HG02759 (cell line): ENCODE measurements around the gene RNF150.

Experiments used
- ATAC-seq: cut with Tn5 transposase; IDR thresholded peaks from one replicate; pipeline ENCODE4 v1.9.1; 2021; ENCODE audit warnings: mild to moderate bottlenecking, moderate library complexity; ENCODE audit not compliant: unreplicated experiment

Gene RNF150

GRCh38 chr4:140871368-140871767 is 261.9 kb downstream of the RNF150 start:
- ATAC-seq, result no peak

- ATAC-seq, result no peak
Measured at GRCh38 chr4:140870427-140870826, 262.8 kb downstream of the RNF150 start.

GRCh38 chr4:140869446-140869845 is 263.8 kb downstream of the RNF150 start:
- ATAC-seq, result no peak

- ATAC-seq, result no peak
Measured at GRCh38 chr4:140867356-140867755, 265.9 kb downstream of the RNF150 start.

- ATAC-seq, result no peak
Measured at GRCh38 chr4:140866492-140867005, 266.7 kb downstream of the RNF150 start.

- ATAC-seq, result no peak
Measured at GRCh38 chr4:140865253-140866217, 267.7 kb downstream of the RNF150 start.

GRCh38 chr4:140863197-140863596 is 270.1 kb downstream of the RNF150 start:
- no peak for ATAC-seq

- no peak for ATAC-seq
Measured at GRCh38 chr4:140862177-140862442, 271.2 kb downstream of the RNF150 start.

GRCh38 chr4:140861359-140862176 is 271.7 kb downstream of the RNF150 start:
- peak; percentile 83 for ATAC-seq

- ATAC-seq, result no peak
Measured at GRCh38 chr4:140858897-140859296, 274.4 kb downstream of the RNF150 start.

- ATAC-seq, result no peak
Measured at GRCh38 chr4:140857111-140857510, 276.2 kb downstream of the RNF150 start.

- no peak for ATAC-seq
Measured at GRCh38 chr4:140856621-140857062, 276.6 kb downstream of the RNF150 start.

GRCh38 chr4:140854168-140854567 is 279.1 kb downstream of the RNF150 start:
- ATAC-seq, result no peak

- ATAC-seq, result no peak
Measured at GRCh38 chr4:140851804-140852203, 281.5 kb downstream of the RNF150 start.

- ATAC-seq, result peak; percentile 81
Measured at GRCh38 chr4:140851032-140851636, 282.1 kb downstream of the RNF150 start.

- ATAC-seq, result no peak
Measured at GRCh38 chr4:140849526-140849925, 283.7 kb downstream of the RNF150 start.

GRCh38 chr4:140846736-140847135 is 286.5 kb downstream of the RNF150 start:
- no peak for ATAC-seq

- ATAC-seq, result no peak
Measured at GRCh38 chr4:140844061-140844460, 289.2 kb downstream of the RNF150 start.

- no peak for ATAC-seq
Measured at GRCh38 chr4:140841186-140841585, 292.1 kb downstream of the RNF150 start.

GRCh38 chr4:140839888-140840790 is 293.1 kb downstream of the RNF150 start:
- ATAC-seq, result no peak
